NT2/D1 (cell line): ENCODE measurements around the gene FAS.

ENCODE experiments used
- SUZ12 ChIP-seq: IDR thresholded peaks from 2 replicates; pipeline ENCODE4 v1.6.1; 2011; ENCODE audit not compliant: insufficient read length, insufficient read depth; ENCODE audit errors: extremely low read depth
- ZNF274 ChIP-seq: IDR thresholded peaks from 2 replicates; pipeline ENCODE4 v1.6.1; 2011; ENCODE audit warnings: mild to moderate bottlenecking, low read depth, low read length

DNA sequence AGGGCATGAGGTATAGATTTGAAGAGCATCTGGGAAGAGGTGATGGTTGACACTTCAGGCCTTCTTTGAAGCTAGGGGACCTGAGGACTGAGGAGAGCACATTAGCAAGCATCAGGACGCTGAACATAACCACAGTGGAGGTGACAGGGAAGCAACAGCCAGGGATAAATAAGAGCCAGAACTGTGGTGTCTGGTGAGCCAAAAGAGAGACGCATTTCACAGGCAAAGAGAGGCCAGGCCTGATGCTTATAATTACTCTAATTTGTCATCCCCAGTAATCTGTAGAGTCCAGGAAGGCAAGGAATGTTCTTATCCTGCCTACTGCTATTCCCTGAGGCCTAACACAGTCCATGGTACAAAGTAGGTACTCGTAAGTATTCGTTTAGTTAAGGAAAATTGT lies 10.4 kb upstream of the FAS start:
- TF ChIP-seq ZNF274 (no peak), SUZ12 (no peak)
